NB4 (cell line): ENCODE data around the gene ADAT1.

Source experiments
- DNase-seq: peaks from one replicate; pipeline ENCODE4 v3.0.0; 2010; ENCODE audit warnings: low read depth
- H3K4me3 ChIP-seq: one replicate; pipeline ENCODE4 v1.5.1; 2011; ENCODE audit warnings: mild to moderate bottlenecking, low read depth, low read length, moderate library complexity
- CTCF ChIP-seq: IDR thresholded peaks from one replicate; pipeline ENCODE4 v1.5.1; 2012; ENCODE audit warnings: low read depth, low read length
- MAX ChIP-seq: IDR thresholded peaks from 2 replicates; pipeline ENCODE4 v1.6.1; 2011; ENCODE audit warnings: low read depth, low read length
- MYC ChIP-seq: IDR thresholded peaks from 2 replicates; pipeline ENCODE4 v1.6.1; 2011; ENCODE audit warnings: low read depth, low read length
- POLR2A ChIP-seq: IDR thresholded peaks from 2 replicates; pipeline ENCODE4 v1.6.1; 2011; ENCODE audit warnings: mild to moderate bottlenecking; ENCODE audit not compliant: insufficient read length; ENCODE audit errors: extremely low read depth

ADAT1 gene

GRCh38 chr16:75653922-75654321 is 30.8 kb upstream of the ADAT1 start:
- no peak for DNase-seq
- H3K4me3 ChIP-seq: no peak overlapping the region
- TF ChIP-seq POLR2A (no peak), MAX (no peak), MYC (no peak), CTCF (no peak)

GRCh38 chr16:75648265-75649076 is 25.4 kb upstream of the ADAT1 start:
- DNase-seq: peak; percentile 85
- peak overlapping the region; percentile 97 for H3K4me3 ChIP-seq
- no peak for TF ChIP-seq MAX
- TF ChIP-seq POLR2A: peak; percentile 43

- H3K4me3 ChIP-seq: peak within 1 kb of the TSS; percentile 97
- peak; percentile 96 for DNase-seq
- no peak for TF ChIP-seq CTCF
- TF ChIP-seq MYC: peak; percentile 19; the same call in 1 of the 2 replicates
- TF ChIP-seq MAX: peak; percentile 72
- peak; percentile 97 for TF ChIP-seq POLR2A
Observed at GRCh38 chr16:75647492-75648264, 24.6 kb upstream of the ADAT1 start, which contains the start of the genes KARS1 and TERF2IP. TSS of gene KARS1 (minus strand) at chr16:75647665. CDS start at chr16:75647639, 26 bp downstream. TSS of gene TERF2IP (plus strand) at chr16:75647773. CDS start at chr16:75647883, 110 bp downstream.

- H3K4me3 ChIP-seq: peak overlapping the region; percentile 97
- no peak for DNase-seq
Observed at GRCh38 chr16:75647112-75647491, 24.0 kb upstream of the ADAT1 start.

GRCh38 chr16:75644240-75645012 is 21.3 kb upstream of the ADAT1 start:
- peak overlapping the region; percentile 35 for H3K4me3 ChIP-seq

More at GRCh38 chr16:75647112-75647491, 24.0 kb upstream of the ADAT1 start:
- TF ChIP-seq MAX (no peak), MYC (peak; percentile 85)

More at GRCh38 chr16:75644240-75645012, 21.3 kb upstream of the ADAT1 start:
- DNase-seq: no peak
- TF ChIP-seq MAX: no peak
- no peak for TF ChIP-seq MYC
- no peak for TF ChIP-seq POLR2A
- no peak for TF ChIP-seq CTCF
